Ishikawa (cell line): ENCODE measurements around the gene DHX32.

Experiments used
- CEBPB ChIP-seq: IDR thresholded peaks from 2 replicates; pipeline ENCODE4 v1.6.1; 2012
- CREB1 ChIP-seq: IDR thresholded peaks from 2 replicates; pipeline ENCODE4 v1.6.1; 2012; ENCODE audit warnings: low read depth
- EP300 ChIP-seq: IDR thresholded peaks from 2 replicates; pipeline ENCODE4 v1.6.1; 2012; ENCODE audit warnings: borderline replicate concordance
- MAX ChIP-seq: IDR thresholded peaks from 2 replicates; pipeline ENCODE4 v1.6.1; 2012
- TAF1 ChIP-seq: IDR thresholded peaks from 2 replicates; pipeline ENCODE4 v1.6.1; 2012; ENCODE audit warnings: low read depth, mild to moderate bottlenecking
- TEAD4 ChIP-seq: IDR thresholded peaks from 2 replicates; pipeline ENCODE4 v1.6.1; 2012

GRCh38 chr10:125857185-125857760, 23.8 kb downstream of the DHX32 start:
- TF ChIP-seq TEAD4 (no peak), TAF1 (no peak), EP300 (no peak), CREB1 (no peak), MAX (no peak), CEBPB (no peak)
